ENCODE results near the gene GRIK1. TPM values are rescaled to one million over a fixed set of nuclear protein-coding genes. Genes with fewer than 3 reads are reported as not detected.

The GRIK1 gene
- total RNA-seq, 2 experiments from 2014 or later = not detected

GRCh38 chr21:29715089-29715488, 224.7 kb downstream of the GRIK1 start:
- Mint-ChIP-seq H3K36me3 (peaks cover 5% of the 10 kb centered on the region), H3K9me3 (peaks cover 9% of the 10 kb centered on the region), H3K27ac (no peak overlapping the region), H3K4me1 (no peaks in the 10 kb centered on the region), H3K27me3 (peaks cover 7% of the 10 kb centered on the region), H3K4me3 (no peak overlapping the region)
- DNase-seq = no peak

GRCh38 chr21:29712818-29713217, 227.0 kb downstream of the GRIK1 start:
- H3K4me1 Mint-ChIP-seq = no peaks in the 10 kb centered on the region
- H3K27ac Mint-ChIP-seq = no peak overlapping the region
- peaks cover 7% of the 10 kb centered on the region for H3K9me3 Mint-ChIP-seq
- no peak for DNase-seq
- H3K4me3 Mint-ChIP-seq = no peak overlapping the region
- peaks cover 3% of the 10 kb centered on the region for H3K27me3 Mint-ChIP-seq
- peaks cover 5% of the 10 kb centered on the region for H3K36me3 Mint-ChIP-seq

GRCh38 chr21:29711236-29711635, 228.6 kb downstream of the GRIK1 start:
- H3K4me3 Mint-ChIP-seq = no peak overlapping the region
- no peaks in the 10 kb centered on the region for H3K4me1 Mint-ChIP-seq
- H3K27me3 Mint-ChIP-seq = peaks cover 3% of the 10 kb centered on the region

GRCh38 chr21:29710498-29710897, 229.3 kb downstream of the GRIK1 start:
- Mint-ChIP-seq H3K27ac (no peak overlapping the region), H3K27me3 (peaks cover 3% of the 10 kb centered on the region), H3K4me3 (no peak overlapping the region), H3K9me3 (no peaks in the 10 kb centered on the region), H3K36me3 (no peaks in the 10 kb centered on the region), H3K4me1 (no peaks in the 10 kb centered on the region)
- no peak for DNase-seq

More at GRCh38 chr21:29711236-29711635, 228.6 kb downstream of the GRIK1 start:
- no peak overlapping the region for H3K27ac Mint-ChIP-seq
- H3K9me3 Mint-ChIP-seq = peaks cover 3% of the 10 kb centered on the region
- H3K36me3 Mint-ChIP-seq = peaks cover 3% of the 10 kb centered on the region
- DNase-seq = no peak

- H3K27ac Mint-ChIP-seq = no peak overlapping the region
- no peak for DNase-seq
- no peaks in the 10 kb centered on the region for H3K9me3 Mint-ChIP-seq
- H3K27me3 Mint-ChIP-seq = no peaks in the 10 kb centered on the region
- H3K4me1 Mint-ChIP-seq = no peaks in the 10 kb centered on the region
- H3K36me3 Mint-ChIP-seq = no peaks in the 10 kb centered on the region
- no peak overlapping the region for H3K4me3 Mint-ChIP-seq
Observed at GRCh38 chr21:29708401-29708800, 231.4 kb downstream of the GRIK1 start.

GRCh38 chr21:29704719-29705118, 235.1 kb downstream of the GRIK1 start:
- Mint-ChIP-seq H3K4me1 (no peaks in the 10 kb centered on the region), H3K36me3 (no peaks in the 10 kb centered on the region), H3K27me3 (no peaks in the 10 kb centered on the region), H3K27ac (no peak overlapping the region), H3K9me3 (no peaks in the 10 kb centered on the region), H3K4me3 (no peak overlapping the region)
- DNase-seq = no peak

GRCh38 chr21:29701676-29702075, 238.1 kb downstream of the GRIK1 start:
- Mint-ChIP-seq H3K36me3 (no peaks in the 10 kb centered on the region), H3K4me1 (no peaks in the 10 kb centered on the region), H3K27me3 (peaks cover 4% of the 10 kb centered on the region), H3K27ac (no peak overlapping the region), H3K4me3 (no peak overlapping the region), H3K9me3 (no peaks in the 10 kb centered on the region)
- no peak for DNase-seq

- no peak overlapping the region for H3K4me3 Mint-ChIP-seq
- no peaks in the 10 kb centered on the region for H3K9me3 Mint-ChIP-seq
- no peaks in the 10 kb centered on the region for H3K36me3 Mint-ChIP-seq
- no peaks in the 10 kb centered on the region for H3K4me1 Mint-ChIP-seq
- H3K27me3 Mint-ChIP-seq = peaks cover 7% of the 10 kb centered on the region
- no peak for DNase-seq
- no peak overlapping the region for H3K27ac Mint-ChIP-seq
Observed at GRCh38 chr21:29697555-29698193, 242.1 kb downstream of the GRIK1 start.

- no peak overlapping the region for H3K4me3 Mint-ChIP-seq
- no peak for DNase-seq
- peaks cover 7% of the 10 kb centered on the region for H3K27me3 Mint-ChIP-seq
- no peaks in the 10 kb centered on the region for H3K36me3 Mint-ChIP-seq
- no peaks in the 10 kb centered on the region for H3K9me3 Mint-ChIP-seq
- no peaks in the 10 kb centered on the region for H3K4me1 Mint-ChIP-seq
- H3K27ac Mint-ChIP-seq = no peak overlapping the region
Observed at GRCh38 chr21:29696937-29697336, 242.9 kb downstream of the GRIK1 start.

- H3K9me3 Mint-ChIP-seq = no peaks in the 10 kb centered on the region
- DNase-seq = no peak
- no peak overlapping the region for H3K4me3 Mint-ChIP-seq
- no peak overlapping the region for H3K27ac Mint-ChIP-seq
- H3K36me3 Mint-ChIP-seq = no peaks in the 10 kb centered on the region
- peaks cover 4% of the 10 kb centered on the region for H3K27me3 Mint-ChIP-seq
- peaks cover 2% of the 10 kb centered on the region for H3K4me1 Mint-ChIP-seq
Observed at GRCh38 chr21:29691616-29692491, 247.9 kb downstream of the GRIK1 start.

GRCh38 chr21:29689753-29690152, 250.0 kb downstream of the GRIK1 start:
- H3K36me3 Mint-ChIP-seq = no peaks in the 10 kb centered on the region
- no peak for DNase-seq
- H3K4me3 Mint-ChIP-seq = no peak overlapping the region
- no peak overlapping the region for H3K27ac Mint-ChIP-seq
- no peaks in the 10 kb centered on the region for H3K9me3 Mint-ChIP-seq
- peaks cover 2% of the 10 kb centered on the region for H3K4me1 Mint-ChIP-seq
- peaks cover 11% of the 10 kb centered on the region for H3K27me3 Mint-ChIP-seq

- Mint-ChIP-seq H3K4me3 (no peak overlapping the region), H3K36me3 (no peaks in the 10 kb centered on the region), H3K9me3 (peaks cover 1% of the 10 kb centered on the region), H3K27ac (no peak overlapping the region), H3K27me3 (peaks cover 12% of the 10 kb centered on the region), H3K4me1 (peaks cover 2% of the 10 kb centered on the region)
- no peak for DNase-seq
Observed at GRCh38 chr21:29684106-29684505, 255.7 kb downstream of the GRIK1 start.

GRCh38 chr21:29682800-29683199, 257.0 kb downstream of the GRIK1 start:
- Mint-ChIP-seq H3K27ac (no peak overlapping the region), H3K9me3 (peaks cover 1% of the 10 kb centered on the region), H3K4me3 (no peak overlapping the region), H3K4me1 (peaks cover 2% of the 10 kb centered on the region), H3K27me3 (peaks cover 12% of the 10 kb centered on the region), H3K36me3 (no peaks in the 10 kb centered on the region)
- no peak for DNase-seq

- Mint-ChIP-seq H3K9me3 (peaks cover 1% of the 10 kb centered on the region), H3K4me1 (no peaks in the 10 kb centered on the region), H3K27me3 (peaks cover 5% of the 10 kb centered on the region), H3K36me3 (no peaks in the 10 kb centered on the region), H3K27ac (no peak overlapping the region), H3K4me3 (no peak overlapping the region)
- DNase-seq = no peak
Observed at GRCh38 chr21:29680273-29680672, 259.5 kb downstream of the GRIK1 start.

GRCh38 chr21:29678626-29679025, 261.2 kb downstream of the GRIK1 start:
- no peak for DNase-seq
- Mint-ChIP-seq H3K4me3 (no peak overlapping the region), H3K27ac (no peak overlapping the region), H3K9me3 (peaks cover 1% of the 10 kb centered on the region), H3K27me3 (peaks cover 8% of the 10 kb centered on the region), H3K4me1 (no peaks in the 10 kb centered on the region), H3K36me3 (peaks cover 1% of the 10 kb centered on the region)

GRCh38 chr21:29677326-29677725, 262.5 kb downstream of the GRIK1 start:
- no peaks in the 10 kb centered on the region for H3K9me3 Mint-ChIP-seq
- H3K36me3 Mint-ChIP-seq = peaks cover 1% of the 10 kb centered on the region
- no peak for DNase-seq
- H3K4me3 Mint-ChIP-seq = no peak overlapping the region
- peaks cover 8% of the 10 kb centered on the region for H3K27me3 Mint-ChIP-seq
- H3K27ac Mint-ChIP-seq = no peak overlapping the region
- no peaks in the 10 kb centered on the region for H3K4me1 Mint-ChIP-seq

Measured in activated naive CD8-positive, alpha-beta T cell treated with anti-CD3 and anti-CD28 coated beads for 36 hours (primary cell).